Left lung (tissue), 10 donors: ENCODE measurements around the gene OTOG. TPM values are rescaled to one million over a fixed set of nuclear protein-coding genes. Genes with fewer than 3 reads are reported as not detected.

Source experiments
- ATAC-seq: fragments of 200-7000 bp; cut with Tn5 transposase; one replicate; pipeline ENCODE4 v1.9.1; 2020; ENCODE audit warnings: moderate library complexity
- DNase-seq, 4 donors: peaks; one replicate each; pipeline ENCODE4 v3.0.0-alpha.2; 2013 to 2020
- H3K27ac ChIP-seq, 2 donors: fragments of 200-600 bp; sonication (generic) in 1 of 2; one replicate each; pipeline versions ENCODE4 v1.5.0 to v1.8.0; 2020 to 2021
- H3K27me3 ChIP-seq, 2 donors: fragments of 200-600 bp; sonication (generic) in 1 of 2; one replicate each; pipeline versions ENCODE4 v1.5.0 to v1.8.0; 2020 to 2021
- H3K36me3 ChIP-seq, 2 donors: fragments of 200-600 bp; sonication (generic) in 1 of 2; one replicate each; pipeline versions ENCODE4 v1.5.0 to v1.8.0; 2020 to 2021
- H3K4me1 ChIP-seq, 2 donors: fragments of 200-600 bp; one replicate each; pipeline ENCODE4 v1.8.0; 2021
- H3K4me3 ChIP-seq, 2 donors: fragments of 200-600 bp; sonication (generic) in 1 of 2; one replicate each; pipeline versions ENCODE4 v1.5.0 to v1.8.0; 2020 to 2021; ENCODE audit warnings: mild to moderate bottlenecking in 1 of 2
- H3K9me3 ChIP-seq, 2 donors: fragments of 200-600 bp; sonication (generic) in 1 of 2; one replicate each; pipeline versions ENCODE4 v1.5.0 to v1.8.0; 2020 to 2021
- CTCF ChIP-seq, 2 donors: fragments of 200-600 bp; sonication (generic) in 1 of 2; IDR thresholded peaks; one replicate each; pipeline versions ENCODE4 v1.5.0 to v1.8.0; 2021; ENCODE audit warnings: antibody characterized with exemption in 2 of 2
- intact Hi-C, 2 donors: fragments of 100-400 bp; cut with DNase I; formaldehyde crosslinking; loops; one replicate each; pipeline versions ENCODE4 v1.11.2 to v1.14.2; 2022
- polyA plus RNA-seq, 6 donors: library from polyadenylated mRNA; unstranded; fragments of 120-200 nt; gene quantifications; one replicate each; pipeline ENCODE4 v1.2.1, GENCODE V29; 2013; ENCODE audit not compliant: insufficient read length in 6 of 6
- total RNA-seq, 2 donors: library from RNA; stranded (reverse); fragmentation: NEBNext Ultra II Directional; extraction: Animal tissue kit (Norgen Biotek cat#: 25700); gene quantifications; one replicate each; pipeline ENCODE4 v1.2.1, GENCODE V29; 2021
- donor health status: DM: no; HTN: yes; CAD: no.
- donor health status: DM: no; HTN: no; CAD: no.

The OTOG gene
- total and polyA plus RNA-seq, 8 donors, result 0.04 to 0.24 (median 0.11) TPM; not detected in 2

GRCh38 chr11:17558916-17559315, 11.9 kb downstream of the OTOG start:
- H3K4me1 ChIP-seq, result no peaks in the 10 kb centered on the region
- no peak for TF ChIP-seq CTCF (IDR thresholded peaks at IDR 0.05)
- DNase-seq (no peak), ATAC-seq (no peak)
- no peaks in the 10 kb centered on the region for H3K36me3 ChIP-seq
- no peak overlapping the region for H3K27ac ChIP-seq
- intact Hi-C loops, result no loop called here
- H3K9me3 ChIP-seq, result no peaks in the 10 kb centered on the region
- H3K27me3 ChIP-seq, result peaks cover 0 to 20% of the 10 kb centered on the region in 2 donors
- no peak overlapping the region for H3K4me3 ChIP-seq

- H3K27me3 ChIP-seq, result peaks cover 0 to 20% of the 10 kb centered on the region in 2 donors
- TF ChIP-seq CTCF (IDR thresholded peaks at IDR 0.05), result no peak
- no peak for DNase-seq
- ATAC-seq, result no peak
- H3K4me1 ChIP-seq, result no peaks in the 10 kb centered on the region
- H3K4me3 ChIP-seq, result no peak overlapping the region
- no peak overlapping the region for H3K27ac ChIP-seq
- intact Hi-C loops, result no loop called here
- no peaks in the 10 kb centered on the region for H3K9me3 ChIP-seq
- H3K36me3 ChIP-seq, result no peaks in the 10 kb centered on the region
Measured at GRCh38 chr11:17559341-17560087, 12.5 kb downstream of the OTOG start.

- no peak overlapping the region for H3K27ac ChIP-seq
- DNase-seq (no peak), ATAC-seq (no peak)
- no peaks in the 10 kb centered on the region for H3K9me3 ChIP-seq
- intact Hi-C loops, result no loop called here
- H3K4me1 ChIP-seq, result no peaks in the 10 kb centered on the region
- H3K27me3 ChIP-seq, result peaks cover 0 to 20% of the 10 kb centered on the region in 2 donors
- no peak overlapping the region for H3K4me3 ChIP-seq
- TF ChIP-seq CTCF (IDR thresholded peaks at IDR 0.05), result no peak
- H3K36me3 ChIP-seq, result no peaks in the 10 kb centered on the region
Measured at GRCh38 chr11:17560281-17561110, 13.4 kb downstream of the OTOG start.

GRCh38 chr11:17561111-17561415, 14.0 kb downstream of the OTOG start:
- no peak for DNase-seq
- Histone ChIP-seq H3K4me3 (no peak overlapping the region), H3K27ac (no peak overlapping the region), H3K27me3 (peaks cover 0 to 20% of the 10 kb centered on the region in 2 donors), H3K36me3 (no peaks in the 10 kb centered on the region), H3K4me1 (no peaks in the 10 kb centered on the region), H3K9me3 (no peaks in the 10 kb centered on the region)
- intact Hi-C loops, result no loop called here
- ATAC-seq, result no peak
- TF ChIP-seq CTCF (IDR thresholded peaks at IDR 0.05), result no peak

- TF ChIP-seq CTCF (IDR thresholded peaks at IDR 0.05), result no peak
- H3K27ac ChIP-seq, result no peak overlapping the region
- no peak for ATAC-seq
- no peak for DNase-seq
- H3K27me3 ChIP-seq, result peaks cover 0 to 20% of the 10 kb centered on the region in 2 donors
- H3K4me1 ChIP-seq, result no peaks in the 10 kb centered on the region
- no peaks in the 10 kb centered on the region for H3K36me3 ChIP-seq
- H3K4me3 ChIP-seq, result no peak overlapping the region
- intact Hi-C loops, result no loop called here
- H3K9me3 ChIP-seq, result no peaks in the 10 kb centered on the region
Measured at GRCh38 chr11:17561526-17561925, 14.5 kb downstream of the OTOG start.
